Sigmoid colon (tissue), 7 donors: ENCODE results near the gene ACP7. TPM values are rescaled to one million over a fixed set of nuclear protein-coding genes. Genes with fewer than 3 reads are reported as not detected.
"Not testable (repeated sequence)": the region's sequence is repeated elsewhere in the genome, so short reads cannot be mapped to it uniquely, and the experiment has no call there.

Source experiments
- DNase-seq: peaks from one replicate; pipeline ENCODE4 v3.0.0-alpha.2; 2019
- H3K27ac ChIP-seq, 4 donors: fragments of 200-600 bp; sonication (generic); one replicate each; pipeline ENCODE4 v1.5.1; 2016 to 2019; ENCODE audit warnings: mild to moderate bottlenecking in 1 of 4
- H3K27me3 ChIP-seq, 3 donors: fragments of 200-600 bp; sonication (generic); one replicate each; pipeline ENCODE4 v1.5.1; 2019; ENCODE audit warnings: mild to moderate bottlenecking in 1 of 3
- H3K36me3 ChIP-seq, 4 donors: fragments of 200-600 bp; sonication (generic); one replicate each; pipeline ENCODE4 v1.5.1; 2016 to 2019
- H3K4me1 ChIP-seq, 4 donors: fragments of 200-600 bp; sonication (generic); one replicate each; pipeline ENCODE4 v1.5.1; 2017 to 2019
- H3K4me3 ChIP-seq, 4 donors: fragments of 200-600 bp; sonication (generic); one replicate each; pipeline ENCODE4 v1.5.1; 2017 to 2019; ENCODE audit warnings: mild to moderate bottlenecking in 2 of 4, moderate library complexity in 1 of 4
- H3K9me3 ChIP-seq, 4 donors: fragments of 200-600 bp in 3 of 4; sonication (generic) in 3 of 4; one replicate each; pipeline versions ENCODE4 v1.5.1 to v1.6.1; 2013 to 2019
- CTCF ChIP-seq, 4 experiments: fragments of 450-650 bp in 3 of 4; fragments of 200-600 bp in 1 of 4; IDR thresholded peaks; one replicate each; pipeline ENCODE4 v1.5.1; 2016 to 2019; ENCODE audit warnings: antibody characterized with exemption in 4 of 4, mild to moderate bottlenecking in 3 of 4, moderate library complexity in 2 of 4
- EP300 ChIP-seq, 4 donors: sonication (generic); formaldehyde crosslinking; IDR thresholded peaks; one replicate each; pipeline ENCODE4 v1.6.1; 2017; ENCODE audit warnings: antibody characterized with exemption in 4 of 4
- POLR2A ChIP-seq, 2 donors: fragments of 450-650 bp; IDR thresholded peaks; one replicate each; pipeline ENCODE4 v1.6.1; 2016; ENCODE audit warnings: antibody characterized with exemption in 2 of 2, mild to moderate bottlenecking in 2 of 2, moderate library complexity in 2 of 2
- POLR2AphosphoS5 ChIP-seq, 4 donors: sonication (generic); formaldehyde crosslinking; IDR thresholded peaks; one replicate each; pipeline ENCODE4 v1.6.1; 2017; ENCODE audit warnings: antibody characterized with exemption in 4 of 4
- WGBS, 2 donors: extraction: QIAGEN DNeasy Blood & Tissue Kit; methylation state at CpG; one replicate each; pipeline ENCODE4 v1.1.7; 2013; 5-methylcytosine and 5-hydroxymethylcytosine counted together
- intact Hi-C: fragments of 100-400 bp; cut with DNase I; formaldehyde crosslinking; loops from one replicate; pipeline ENCODE4 v1.15.1; 2023
- polyA plus RNA-seq, 3 donors: library from polyadenylated mRNA; stranded (reverse); fragments of 200-250 nt; gene quantifications; one replicate each; pipeline ENCODE4 v1.2.3, GENCODE V29; 2013
- total RNA-seq, 4 donors: library from RNA; depleted of rRNA; stranded (reverse); fragments of >200 nt; gene quantifications; one replicate each; pipeline ENCODE4 v1.1.0, GENCODE V29; 2016
- donor health status: healthy with polysubstance abuse.
- donor health status: Bipolar disorder and iron deficiency.
- donor health status: healthy.

Gene ACP7
- total and polyA plus RNA-seq, 7 donors = not detected

GRCh38 chr19:39139305-39139874, 55.2 kb downstream of the ACP7 start:
- Histone ChIP-seq H3K4me1 (peaks cover 0 to 33% (median 27%) of the 10 kb centered on the region in 4 donors), H3K4me3 (no peak overlapping the region), H3K9me3 (no peaks in the 10 kb centered on the region), H3K36me3 (no peaks in the 10 kb centered on the region), H3K27ac (peak overlapping the region in 2 of 4 donors; percentile 6 to 31), H3K27me3 (no peaks in the 10 kb centered on the region)
- TF ChIP-seq POLR2A (IDR thresholded peaks at IDR 0.05) (no peak), CTCF (IDR thresholded peaks at IDR 0.05) (no peak), POLR2AphosphoS5 (IDR thresholded peaks at IDR 0.05) (no peak), EP300 (IDR thresholded peaks at IDR 0.05) (no peak)
- WGBS, 2 donors = 86 to 90% methylated on average over 8 of the region's 8 CpGs
- no peak for DNase-seq
- intact Hi-C loops = no loop called here

- intact Hi-C loops = no loop called here
- TF ChIP-seq EP300 (IDR thresholded peaks at IDR 0.05) (no peak), CTCF (IDR thresholded peaks at IDR 0.05) (no peak), POLR2AphosphoS5 (IDR thresholded peaks at IDR 0.05) (no peak)
- WGBS, 2 donors = 41 to 61% methylated on average over 7 of the region's 7 CpGs
- Histone ChIP-seq H3K9me3 (no peaks in the 10 kb centered on the region), H3K4me1 (peaks cover 0 to 39% (median 34%) of the 10 kb centered on the region in 4 donors), H3K4me3 (no peak overlapping the region), H3K27me3 (no peaks in the 10 kb centered on the region), H3K27ac (peak overlapping the region in 2 of 4 donors; percentile 6 to 31), H3K36me3 (no peaks in the 10 kb centered on the region)
- no peak for DNase-seq
Observed at GRCh38 chr19:39139971-39140453, 55.8 kb downstream of the ACP7 start.

- H3K27me3 ChIP-seq = no peaks in the 10 kb centered on the region
- DNase-seq = no peak
- no peaks in the 10 kb centered on the region for H3K9me3 ChIP-seq
- H3K4me3 ChIP-seq = no peak overlapping the region
- TF ChIP-seq POLR2AphosphoS5 (IDR thresholded peaks at IDR 0.05) = no peak
- no peak for TF ChIP-seq EP300 (IDR thresholded peaks at IDR 0.05)
- TF ChIP-seq POLR2A (IDR thresholded peaks at IDR 0.05) = no peak
- no peak for TF ChIP-seq CTCF (IDR thresholded peaks at IDR 0.05)
- no peaks in the 10 kb centered on the region for H3K36me3 ChIP-seq
- H3K4me1 ChIP-seq = peaks cover 0 to 45% (median 39%) of the 10 kb centered on the region in 4 donors
- no peak overlapping the region for H3K27ac ChIP-seq
- WGBS, 2 donors = 49 to 79% methylated on average over 5 of the region's 5 CpGs
- intact Hi-C loops = no loop called here
Observed at GRCh38 chr19:39140594-39140993, 56.4 kb downstream of the ACP7 start.

- TF ChIP-seq POLR2A (IDR thresholded peaks at IDR 0.05) = no peak
- no peak for TF ChIP-seq POLR2AphosphoS5 (IDR thresholded peaks at IDR 0.05)
- TF ChIP-seq CTCF (IDR thresholded peaks at IDR 0.05) = no peak
- no peak for TF ChIP-seq EP300 (IDR thresholded peaks at IDR 0.05)
- 76 to 77% methylated on average over 11 of the region's 11 CpGs for WGBS, 2 donors
- Histone ChIP-seq H3K36me3 (no peaks in the 10 kb centered on the region), H3K9me3 (no peaks in the 10 kb centered on the region), H3K4me1 (peaks cover 0 to 50% (median 48%) of the 10 kb centered on the region in 4 donors), H3K4me3 (no peak overlapping the region), H3K27me3 (no peaks in the 10 kb centered on the region), H3K27ac (no peak overlapping the region)
- intact Hi-C loops = no loop called here
- no peak for DNase-seq
Observed at GRCh38 chr19:39141929-39142328, 57.8 kb downstream of the ACP7 start.

GRCh38 chr19:39142630-39143029, 58.5 kb downstream of the ACP7 start:
- 87 to 89% methylated on average over 5 of the region's 5 CpGs for WGBS, 2 donors
- Histone ChIP-seq H3K4me1 (peaks cover 0 to 50% (median 48%) of the 10 kb centered on the region in 4 donors), H3K27ac (no peak overlapping the region), H3K36me3 (no peaks in the 10 kb centered on the region), H3K9me3 (no peaks in the 10 kb centered on the region), H3K27me3 (no peaks in the 10 kb centered on the region), H3K4me3 (no peak overlapping the region)
- intact Hi-C loops = no loop called here
- TF ChIP-seq POLR2A (IDR thresholded peaks at IDR 0.05) (no peak), EP300 (IDR thresholded peaks at IDR 0.05) (no peak), POLR2AphosphoS5 (IDR thresholded peaks at IDR 0.05) (no peak), CTCF (IDR thresholded peaks at IDR 0.05) (no peak)
- DNase-seq = no peak

GRCh38 chr19:39143757-39144289, 59.7 kb downstream of the ACP7 start:
- peaks cover 0 to 45% (median 44%) of the 10 kb centered on the region in 4 donors for H3K4me1 ChIP-seq
- H3K27me3 ChIP-seq, DNase-seq, H3K36me3 ChIP-seq, H3K4me3 ChIP-seq, H3K9me3 ChIP-seq: not testable (repeated sequence)
- WGBS, 2 donors = 38 to 77% methylated on average over 5 of the region's 5 CpGs
- H3K27ac ChIP-seq = peak overlapping the region; percentile 80 to 91 (median 87)
- intact Hi-C loops = loop anchor here (2.0 kb wide), 1 partner anchor 19 kb away; the partner anchor contains the start of gene PAK4
